ENCODE results near the gene LAMTOR2. TPM values are rescaled to one million over a fixed set of nuclear protein-coding genes. Genes with fewer than 3 reads are reported as not detected.

LAMTOR2 gene
- total and polyA plus RNA-seq, 9 of the 15 experiments (the other 6 are each of a cell fraction or from before 2014, with no cell fraction given) = 39.0 to 161 (median 74.6) TPM

DNA sequence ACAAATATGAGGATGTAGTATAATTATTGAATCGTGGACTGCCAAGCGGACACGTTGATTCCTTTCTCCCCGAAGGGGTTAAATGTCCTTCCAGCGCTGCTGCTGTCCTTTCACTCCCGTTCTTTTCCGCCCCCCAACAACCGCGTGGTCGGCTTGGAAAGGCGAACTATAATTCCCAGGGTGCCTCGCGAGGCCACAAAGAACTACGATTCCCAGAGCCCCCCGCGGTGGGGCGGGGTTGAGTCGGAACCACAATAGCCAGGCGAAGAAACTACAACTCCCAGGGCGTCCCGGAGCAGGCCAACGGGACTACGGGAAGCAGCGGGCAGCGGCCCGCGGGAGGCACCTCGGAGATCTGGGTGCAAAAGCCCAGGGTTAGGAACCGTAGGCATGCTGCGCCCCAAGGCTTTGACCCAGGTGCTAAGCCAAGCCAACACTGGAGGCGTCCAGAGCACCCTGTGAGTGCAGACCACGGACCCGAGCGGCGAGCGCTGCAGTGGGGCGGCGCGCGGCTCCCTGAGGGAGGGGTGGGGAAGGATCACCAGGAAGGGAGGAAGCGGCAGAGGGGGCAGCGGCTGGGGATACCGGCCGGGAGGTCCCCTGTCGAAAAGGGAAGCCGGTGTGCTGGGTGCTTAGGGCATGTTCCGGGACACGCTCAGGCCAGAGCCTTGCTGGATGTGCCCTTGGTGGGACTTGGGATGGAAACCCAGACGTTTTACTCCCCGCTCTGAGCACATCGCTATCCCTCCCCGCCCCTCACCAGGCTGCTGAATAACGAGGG, at the start of gene LAMTOR2 (continued):
- TF ChIP-seq, protein P1, sequence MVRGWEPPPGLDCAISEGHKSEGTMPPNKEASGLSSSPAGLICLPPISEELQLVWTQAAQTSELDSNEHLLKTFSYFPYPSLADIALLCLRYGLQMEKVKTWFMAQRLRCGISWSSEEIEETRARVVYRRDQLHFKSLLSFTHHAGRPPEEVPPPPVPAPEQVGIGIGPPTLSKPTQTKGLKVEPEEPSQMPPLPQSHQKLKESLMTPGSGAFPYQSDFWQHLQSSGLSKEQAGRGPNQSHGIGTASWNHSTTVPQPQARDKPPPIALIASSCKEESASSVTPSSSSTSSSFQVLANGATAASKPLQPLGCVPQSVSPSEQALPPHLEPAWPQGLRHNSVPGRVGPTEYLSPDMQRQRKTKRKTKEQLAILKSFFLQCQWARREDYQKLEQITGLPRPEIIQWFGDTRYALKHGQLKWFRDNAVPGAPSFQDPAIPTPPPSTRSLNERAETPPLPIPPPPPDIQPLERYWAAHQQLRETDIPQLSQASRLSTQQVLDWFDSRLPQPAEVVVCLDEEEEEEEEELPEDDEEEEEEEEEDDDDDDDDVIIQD (CRISPR knock-in tag; IDR thresholded peaks at IDR 0.05) = no peak
- no peak for TF ChIP-seq PHB2 (IDR thresholded peaks at IDR 0.05; ENCODE audit: low read depth)
- no peak for TF ChIP-seq ZNF695 (CRISPR knock-in tag; IDR thresholded peaks at IDR 0.05)
- TF ChIP-seq ZNF174 (CRISPR knock-in tag; IDR thresholded peaks at IDR 0.05) = no peak
- no peak for TF ChIP-seq MCM7 (IDR thresholded peaks at IDR 0.05)
- no peak for TF ChIP-seq FUS (optimal IDR thresholded peaks at IDR 0.05; ENCODE audit: low read depth, low read length)
- TF ChIP-seq, protein P2, sequence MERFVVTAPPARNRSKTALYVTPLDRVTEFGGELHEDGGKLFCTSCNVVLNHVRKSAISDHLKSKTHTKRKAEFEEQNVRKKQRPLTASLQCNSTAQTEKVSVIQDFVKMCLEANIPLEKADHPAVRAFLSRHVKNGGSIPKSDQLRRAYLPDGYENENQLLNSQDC (CRISPR knock-in tag; IDR thresholded peaks at IDR 0.05) = peak; percentile 59; the same call in 1 of the 2 replicates
- TF ChIP-seq SIRT6 (IDR thresholded peaks at IDR 0.05; ENCODE audit: low read depth, low read length) = no peak
- no peak for TF ChIP-seq SAFB2 (IDR thresholded peaks at IDR 0.05; ENCODE audit: borderline replicate concordance, low read depth, low read length, severe bottlenecking)
- no peak for TF ChIP-seq RBM15 (IDR thresholded peaks at IDR 0.05; ENCODE audit: insufficient read depth, low read length)
- TF ChIP-seq, protein P3, sequence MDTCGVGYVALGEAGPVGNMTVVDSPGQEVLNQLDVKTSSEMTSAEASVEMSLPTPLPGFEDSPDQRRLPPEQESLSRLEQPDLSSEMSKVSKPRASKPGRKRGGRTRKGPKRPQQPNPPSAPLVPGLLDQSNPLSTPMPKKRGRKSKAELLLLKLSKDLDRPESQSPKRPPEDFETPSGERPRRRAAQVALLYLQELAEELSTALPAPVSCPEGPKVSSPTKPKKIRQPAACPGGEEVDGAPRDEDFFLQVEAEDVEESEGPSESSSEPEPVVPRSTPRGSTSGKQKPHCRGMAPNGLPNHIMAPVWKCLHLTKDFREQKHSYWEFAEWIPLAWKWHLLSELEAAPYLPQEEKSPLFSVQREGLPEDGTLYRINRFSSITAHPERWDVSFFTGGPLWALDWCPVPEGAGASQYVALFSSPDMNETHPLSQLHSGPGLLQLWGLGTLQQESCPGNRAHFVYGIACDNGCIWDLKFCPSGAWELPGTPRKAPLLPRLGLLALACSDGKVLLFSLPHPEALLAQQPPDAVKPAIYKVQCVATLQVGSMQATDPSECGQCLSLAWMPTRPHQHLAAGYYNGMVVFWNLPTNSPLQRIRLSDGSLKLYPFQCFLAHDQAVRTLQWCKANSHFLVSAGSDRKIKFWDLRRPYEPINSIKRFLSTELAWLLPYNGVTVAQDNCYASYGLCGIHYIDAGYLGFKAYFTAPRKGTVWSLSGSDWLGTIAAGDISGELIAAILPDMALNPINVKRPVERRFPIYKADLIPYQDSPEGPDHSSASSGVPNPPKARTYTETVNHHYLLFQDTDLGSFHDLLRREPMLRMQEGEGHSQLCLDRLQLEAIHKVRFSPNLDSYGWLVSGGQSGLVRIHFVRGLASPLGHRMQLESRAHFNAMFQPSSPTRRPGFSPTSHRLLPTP (IDR thresholded peaks at IDR 0.05; ENCODE audit: borderline replicate concordance, extremely low read depth, insufficient read length) = no peak
- no peak for TF ChIP-seq IFI16 (CRISPR knock-in tag; IDR thresholded peaks at IDR 0.05)
- no peak for TF ChIP-seq HMG20B (CRISPR knock-in tag; IDR thresholded peaks at IDR 0.05)
- no peak for TF ChIP-seq KAT7 (CRISPR knock-in tag; IDR thresholded peaks at IDR 0.05; ENCODE audit: borderline replicate concordance)
- TF ChIP-seq NFE2L1 (tag; IDR thresholded peaks at IDR 0.05; ENCODE audit: borderline replicate concordance, low read depth) = no peak
- TF ChIP-seq ZNF561 (CRISPR knock-in tag; conservative IDR thresholded peaks at IDR 0.05) = no peak
- no peak for TF ChIP-seq ZKSCAN1 (IDR thresholded peaks at IDR 0.05; ENCODE audit: low read depth, low read length)
- TF ChIP-seq SMC3 (conservative IDR thresholded peaks at IDR 0.05; ENCODE audit: insufficient read depth, low read depth, low read length) = no peak
- TF ChIP-seq SRF (CRISPR knock-in tag; IDR thresholded peaks at IDR 0.05) = peak in 1 of 2 experiments; percentile 64; a peak in 1 of 4 replicates
- TF ChIP-seq FOXA3 (CRISPR knock-in tag; conservative IDR thresholded peaks at IDR 0.05 in 1 of 2, IDR thresholded peaks at IDR 0.05 in 1 of 2) = no peak; a peak in 2 of 4 replicates
